ENCODE data around the gene COL23A1. TPM values are rescaled to one million over a fixed set of nuclear protein-coding genes. Genes with fewer than 3 reads are reported as not detected.

The COL23A1 gene
- total and polyA plus RNA-seq, 2 of the 8 experiments (the other 6 are each of a cell fraction or from before 2014, with no cell fraction given), result 3.1 to 4.7 TPM

- no peak overlapping the region for H2BK20ac ChIP-seq (ENCODE audit: low read length)
- CTCF ChIA-PET (ENCODE audit: partially characterized antibody), result interaction anchor here (7.3 kb wide), 1 partner anchor 13 kb away, joined by 80 read pairs; no protein-coding TSS in a partner anchor
- H3K4me1 ChIP-seq (replicated peaks in 1 of 4; ENCODE audit: control insufficient read depth in 3 of 4, insufficient read depth in 4 of 4, low read length in 3 of 4), result no peaks in the 10 kb centered on the region
- no peak overlapping the region for H3K9ac ChIP-seq (replicated peaks in 1 of 4; ENCODE audit: extremely low read depth in 1 of 4, low read depth in 3 of 4, low read length in 3 of 4)
- H3K36me3 ChIP-seq (ENCODE audit: control insufficient read depth in 2 of 4, insufficient read depth in 4 of 4, low read length in 3 of 4), result no peaks in the 10 kb centered on the region
- H3K79me1 ChIP-seq (ENCODE audit: low read depth, low read length), result no peaks in the 10 kb centered on the region
- no peak overlapping the region for H4K91ac ChIP-seq (replicated peaks; ENCODE audit: insufficient read length, low read length)
- no peak overlapping the region for H2BK120ac ChIP-seq (replicated peaks; ENCODE audit: low read depth, low read length)
- no peak overlapping the region for H2AFZ ChIP-seq (ENCODE audit: low read length)
- peaks cover 0 to 6% of the 10 kb centered on the region in 2 experiments; a peak in 2 of 4 replicates for H3K9me3 ChIP-seq (ENCODE audit: insufficient read depth in 2 of 2, low read depth in 1 of 2, low read length in 1 of 2)
- no peaks in the 10 kb centered on the region for H3K79me2 ChIP-seq (ENCODE audit: control insufficient read depth in 1 of 2, insufficient read depth in 2 of 2, low read length in 2 of 2)
- no peak overlapping the region for H4K8ac ChIP-seq (ENCODE audit: extremely low read depth, insufficient read depth, low read length)
- H3K23ac ChIP-seq (ENCODE audit: insufficient read length), result no peak overlapping the region
- no peak overlapping the region for H3K14ac ChIP-seq (ENCODE audit: insufficient read length)
- FAIRE-seq (no peak), DNase-seq (ENCODE audit: low read depth in 1 of 2, low spot score in 2 of 2) (no peak)
- no peaks in the 10 kb centered on the region for H4K20me1 ChIP-seq (replicated peaks in 1 of 2; ENCODE audit: control insufficient read depth in 1 of 2, insufficient read depth in 2 of 2, low read length in 2 of 2)
- no peak overlapping the region for H3K56ac ChIP-seq (replicated peaks; ENCODE audit: insufficient read length, low read depth, low read length)
- H2AK5ac ChIP-seq (ENCODE audit: low read depth, low read length), result no peak overlapping the region
- H3K27ac ChIP-seq (ENCODE audit: low read depth, low read length), result no peak overlapping the region
- H2BK12ac ChIP-seq (ENCODE audit: low read depth, low read length), result peak overlapping the region; percentile 31; the same call in 1 of the 2 replicates
- H2BK5ac ChIP-seq (ENCODE audit: low read depth, low read length), result no peak overlapping the region
- H4K5ac ChIP-seq (ENCODE audit: insufficient read length, low read depth, low read length), result no peak overlapping the region
- H3K18ac ChIP-seq (ENCODE audit: extremely low read depth, low read length), result no peak overlapping the region
- H3K4me2 ChIP-seq (ENCODE audit: insufficient read depth in 1 of 2, low read depth in 2 of 2, low read length in 2 of 2), result no peak overlapping the region
- H2BK15ac ChIP-seq (ENCODE audit: low read length), result no peak overlapping the region
- no peaks in the 10 kb centered on the region; the same call in 1 of the 2 replicates for H3K23me2 ChIP-seq (ENCODE audit: low read depth, low read length)
- 88% methylated on average over 5 of the region's 5 CpGs; no CpG with 5 or more reads in 1 of the 2 experiments for WGBS, 2 experiments (ENCODE audit: extremely low coverage in 1 of 2, insufficient coverage in 1 of 2, insufficient read length in 1 of 2, insufficient replicate concordance in 2 of 2, low coverage in 1 of 2, low lambda C conversion rate in 2 of 2, missing lambda C conversion rate in 1 of 2)
- POLR2A ChIA-PET (ENCODE audit: partially characterized antibody), result no interaction called here
- H3K27me3 ChIP-seq (replicated peaks in 1 of 4; ENCODE audit: control insufficient read depth in 3 of 4, extremely low read depth in 1 of 4, insufficient read depth in 3 of 4, low read length in 3 of 4), result no peaks in the 10 kb centered on the region
- H3K4ac ChIP-seq (replicated peaks; ENCODE audit: insufficient read length, low read depth, low read length), result no peak overlapping the region
- H3K4me3 ChIP-seq (ENCODE audit: extremely low read depth in 1 of 4, insufficient read depth in 2 of 4, low read depth in 3 of 4, low read length in 4 of 4), result no peak overlapping the region
- TF ChIP-seq ASH2L (IDR thresholded peaks at IDR 0.05; ENCODE audit: low read length) (no peak), POLR2A (IDR thresholded peaks at IDR 0.05; ENCODE audit: control extremely low read depth in 1 of 2, low read depth in 2 of 2, low read length in 2 of 2) (no peak), JUND (IDR thresholded peaks at IDR 0.05; ENCODE audit: low read length) (no peak), TAF1 (IDR thresholded peaks at IDR 0.05; ENCODE audit: low read depth, low read length) (no peak)
Observed at GRCh38 chr5:178475422-178475821, 114.8 kb downstream of the COL23A1 start.

Measured in H1 (cell line).